ENCODE results near the gene OAT. TPM values are rescaled to one million over a fixed set of nuclear protein-coding genes. Genes with fewer than 3 reads are reported as not detected.

OAT gene
- total and polyA plus RNA-seq, 2 donors from 2014 or later = 44.1 to 76.6 TPM

DNA sequence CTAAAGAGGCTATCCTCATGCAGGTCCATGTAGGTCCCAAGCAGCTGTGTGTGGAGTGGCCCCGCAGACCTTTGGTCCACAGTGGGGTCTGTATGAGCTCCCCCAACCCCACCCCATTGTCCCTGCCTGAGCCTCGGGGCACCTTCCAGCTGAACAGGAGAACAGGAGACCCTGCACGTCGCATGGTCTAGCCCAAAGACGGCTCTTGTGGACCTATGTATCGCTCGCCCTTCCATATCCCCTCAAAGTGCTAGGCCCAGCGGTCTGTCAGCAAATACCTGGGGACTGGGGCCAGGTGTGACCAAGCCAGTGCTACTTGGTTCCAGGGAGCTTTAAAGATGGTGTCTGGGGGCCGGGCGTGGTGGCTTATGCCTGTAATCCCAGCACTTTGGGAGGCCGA is 43.0 kb downstream of the OAT start:
- no peaks in the 10 kb centered on the region for H3K4me1 ChIP-seq (ENCODE audit: control insufficient read depth in 2 of 3, insufficient read depth in 2 of 3, low read depth in 1 of 3, low read length in 3 of 3)
- FAIRE-seq = no peak
- no peaks in the 10 kb centered on the region for H3K36me3 ChIP-seq (ENCODE audit: control insufficient read depth in 2 of 3, insufficient read depth in 3 of 3, low read length in 3 of 3)
- H3K4me3 ChIP-seq (ENCODE audit: low read length in 3 of 3) = no peak overlapping the region
- no peak overlapping the region for H3K9ac ChIP-seq (ENCODE audit: low read length in 3 of 3)
- no peak for DNase-seq
- H3K27me3 ChIP-seq (ENCODE audit: control insufficient read depth, insufficient read depth, low read length) = no peaks in the 10 kb centered on the region
- TF ChIP-seq, protein P1, sequence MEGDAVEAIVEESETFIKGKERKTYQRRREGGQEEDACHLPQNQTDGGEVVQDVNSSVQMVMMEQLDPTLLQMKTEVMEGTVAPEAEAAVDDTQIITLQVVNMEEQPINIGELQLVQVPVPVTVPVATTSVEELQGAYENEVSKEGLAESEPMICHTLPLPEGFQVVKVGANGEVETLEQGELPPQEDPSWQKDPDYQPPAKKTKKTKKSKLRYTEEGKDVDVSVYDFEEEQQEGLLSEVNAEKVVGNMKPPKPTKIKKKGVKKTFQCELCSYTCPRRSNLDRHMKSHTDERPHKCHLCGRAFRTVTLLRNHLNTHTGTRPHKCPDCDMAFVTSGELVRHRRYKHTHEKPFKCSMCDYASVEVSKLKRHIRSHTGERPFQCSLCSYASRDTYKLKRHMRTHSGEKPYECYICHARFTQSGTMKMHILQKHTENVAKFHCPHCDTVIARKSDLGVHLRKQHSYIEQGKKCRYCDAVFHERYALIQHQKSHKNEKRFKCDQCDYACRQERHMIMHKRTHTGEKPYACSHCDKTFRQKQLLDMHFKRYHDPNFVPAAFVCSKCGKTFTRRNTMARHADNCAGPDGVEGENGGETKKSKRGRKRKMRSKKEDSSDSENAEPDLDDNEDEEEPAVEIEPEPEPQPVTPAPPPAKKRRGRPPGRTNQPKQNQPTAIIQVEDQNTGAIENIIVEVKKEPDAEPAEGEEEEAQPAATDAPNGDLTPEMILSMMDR (IDR thresholded peaks at IDR 0.05; ENCODE audit: borderline replicate concordance, extremely low read depth, insufficient read depth) = no peak
- no peaks in the 10 kb centered on the region for H3K9me3 ChIP-seq (ENCODE audit: control insufficient read depth in 2 of 3, insufficient read depth in 1 of 3, low read length in 3 of 3)
- intact Hi-C loops (cut with DNase I) = no loop called here
- H3K27ac ChIP-seq (ENCODE audit: low read depth in 2 of 2, low read length in 2 of 2) = no peak overlapping the region

DNA sequence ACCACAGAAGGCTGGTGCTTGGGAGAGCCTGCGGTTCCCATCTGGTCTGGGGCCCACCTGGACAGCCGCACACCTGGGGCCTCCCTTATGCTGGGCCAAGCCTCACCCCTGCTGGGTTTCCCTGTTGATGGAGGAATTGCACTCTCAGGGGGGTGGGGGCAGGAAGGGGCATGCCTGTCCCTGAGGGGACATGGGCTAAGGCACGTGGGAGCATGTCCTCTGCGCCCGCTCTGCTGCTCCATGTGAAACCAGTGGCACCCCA is 43.4 kb downstream of the OAT start:
- H3K9me3 ChIP-seq (ENCODE audit: control insufficient read depth in 2 of 3, insufficient read depth in 1 of 3, low read length in 3 of 3) = no peaks in the 10 kb centered on the region
- no peaks in the 10 kb centered on the region for H3K36me3 ChIP-seq (ENCODE audit: control insufficient read depth in 2 of 3, insufficient read depth in 3 of 3, low read length in 3 of 3)
- H3K9ac ChIP-seq (ENCODE audit: low read length in 3 of 3) = no peak overlapping the region
- no peak for DNase-seq
- H3K27me3 ChIP-seq (ENCODE audit: control insufficient read depth, insufficient read depth, low read length) = no peaks in the 10 kb centered on the region
- H3K27ac ChIP-seq (ENCODE audit: low read depth in 2 of 2, low read length in 2 of 2) = no peak overlapping the region
- H3K4me3 ChIP-seq (ENCODE audit: low read length in 3 of 3) = no peak overlapping the region
- intact Hi-C loops (cut with DNase I) = no loop called here
- TF ChIP-seq, protein P1 (IDR thresholded peaks at IDR 0.05; ENCODE audit: borderline replicate concordance, extremely low read depth, insufficient read depth) = no peak
- no peaks in the 10 kb centered on the region for H3K4me1 ChIP-seq (ENCODE audit: control insufficient read depth in 2 of 3, insufficient read depth in 2 of 3, low read depth in 1 of 3, low read length in 3 of 3)
- FAIRE-seq = no peak

DNA sequence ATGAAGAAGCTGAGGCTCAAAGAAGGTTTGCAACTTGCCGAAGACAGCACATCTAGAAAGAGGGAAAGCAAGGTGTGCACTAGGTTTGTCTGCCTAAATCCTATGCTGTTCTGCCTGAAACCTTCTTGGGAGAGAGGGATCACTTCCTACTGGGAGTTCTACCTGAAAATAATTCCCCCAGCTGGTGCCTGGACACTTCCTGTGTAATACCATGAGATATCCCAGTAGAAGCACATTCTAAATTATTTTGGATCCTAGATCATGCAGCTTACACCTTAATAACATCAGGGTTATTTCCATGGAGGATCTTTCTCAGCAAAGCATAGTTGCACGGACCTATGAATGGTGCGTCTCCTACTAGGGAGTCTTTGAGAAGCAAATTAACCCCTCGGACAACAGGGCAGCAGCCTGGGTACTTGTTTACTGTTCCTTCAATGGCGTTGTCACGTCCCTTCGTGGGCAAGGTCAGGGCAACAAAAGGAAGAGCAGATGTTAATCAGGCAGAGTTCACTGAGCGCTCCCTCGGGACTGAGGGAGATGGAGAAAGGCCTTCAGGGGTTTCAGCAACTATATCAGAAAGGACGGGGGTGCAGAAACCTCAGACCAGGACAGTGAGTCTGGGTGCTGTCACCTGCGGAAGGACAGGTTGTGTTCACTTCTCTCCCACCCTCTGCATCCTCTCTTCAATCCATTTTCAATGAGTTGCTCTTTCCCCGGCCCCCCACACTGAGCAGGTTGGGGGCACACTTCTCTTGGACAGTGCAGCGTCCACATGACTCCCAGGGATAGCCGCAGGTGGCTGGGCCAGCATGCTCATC is 44.0 kb downstream of the OAT start:
- H3K36me3 ChIP-seq (ENCODE audit: control insufficient read depth in 2 of 3, insufficient read depth in 3 of 3, low read length in 3 of 3) = no peaks in the 10 kb centered on the region
- TF ChIP-seq, protein P1 (IDR thresholded peaks at IDR 0.05; ENCODE audit: borderline replicate concordance, extremely low read depth, insufficient read depth) = no peak
- H3K4me3 ChIP-seq (ENCODE audit: low read length in 3 of 3) = no peak overlapping the region
- FAIRE-seq (no peak), DNase-seq (peak in 1 of 5 donors; percentile 4)
- no peak overlapping the region for H3K27ac ChIP-seq (ENCODE audit: low read depth in 2 of 2, low read length in 2 of 2)
- intact Hi-C loops (cut with DNase I) = no loop called here
- no peaks in the 10 kb centered on the region for H3K27me3 ChIP-seq (ENCODE audit: control insufficient read depth, insufficient read depth, low read length)
- H3K9ac ChIP-seq (ENCODE audit: low read length in 3 of 3) = no peak overlapping the region
- H3K9me3 ChIP-seq (ENCODE audit: control insufficient read depth in 2 of 3, insufficient read depth in 1 of 3, low read length in 3 of 3) = no peaks in the 10 kb centered on the region
- no peaks in the 10 kb centered on the region for H3K4me1 ChIP-seq (ENCODE audit: control insufficient read depth in 2 of 3, insufficient read depth in 2 of 3, low read depth in 1 of 3, low read length in 3 of 3)

DNA sequence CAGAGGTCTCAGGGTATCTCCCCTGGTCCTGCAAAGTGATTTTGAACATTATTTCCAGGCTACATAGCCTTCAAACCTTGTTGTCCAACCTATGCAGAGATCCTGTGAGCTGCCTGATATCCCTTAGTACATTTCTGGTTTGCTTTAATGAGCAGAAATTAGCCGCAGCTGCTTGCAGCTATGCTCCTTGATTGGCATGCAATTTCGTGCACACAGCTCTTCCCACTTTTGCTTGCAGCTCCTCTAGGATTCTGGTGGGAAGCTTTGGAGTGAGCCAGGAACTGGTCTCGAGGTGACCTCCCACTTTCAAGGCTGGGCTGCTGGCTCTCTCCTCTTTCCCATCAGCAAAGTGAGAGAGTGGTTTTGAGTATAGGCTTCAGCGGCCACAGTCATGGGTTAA is 45.8 kb downstream of the OAT start:
- H3K36me3 ChIP-seq (ENCODE audit: control insufficient read depth in 2 of 3, insufficient read depth in 3 of 3, low read length in 3 of 3) = no peaks in the 10 kb centered on the region
- intact Hi-C loops (cut with DNase I) = no loop called here
- no peak overlapping the region for H3K27ac ChIP-seq (ENCODE audit: low read depth in 2 of 2, low read length in 2 of 2)
- H3K4me3 ChIP-seq (ENCODE audit: low read length in 3 of 3) = no peak overlapping the region
- TF ChIP-seq, protein P1 (IDR thresholded peaks at IDR 0.05; ENCODE audit: borderline replicate concordance, extremely low read depth, insufficient read depth) = no peak
- H3K9me3 ChIP-seq (ENCODE audit: control insufficient read depth in 2 of 3, insufficient read depth in 1 of 3, low read length in 3 of 3) = no peaks in the 10 kb centered on the region
- no peaks in the 10 kb centered on the region for H3K27me3 ChIP-seq (ENCODE audit: control insufficient read depth, insufficient read depth, low read length)
- no peak for DNase-seq
- no peak overlapping the region for H3K9ac ChIP-seq (ENCODE audit: low read length in 3 of 3)
- no peaks in the 10 kb centered on the region for H3K4me1 ChIP-seq (ENCODE audit: control insufficient read depth in 2 of 3, insufficient read depth in 2 of 3, low read depth in 1 of 3, low read length in 3 of 3)
- FAIRE-seq = no peak

All from kidney (tissue), 14 donors.